GM12891 (cell line): Measurements from ENCODE around the gene ATG13.
"Not testable (repeated sequence)": the region's sequence is repeated elsewhere in the genome, so short reads cannot be mapped to it uniquely, and the experiment has no call there.

Experiments used
- POLR2A ChIP-seq: IDR thresholded peaks from 2 replicates; pipeline ENCODE4 v1.6.1; 2011; ENCODE audit warnings: low read depth, low read length, control low read depth
- TAF1 ChIP-seq: IDR thresholded peaks from 2 replicates; pipeline ENCODE4 v1.6.1; 2011; ENCODE audit warnings: low read depth, low read length, control low read depth

DNA sequence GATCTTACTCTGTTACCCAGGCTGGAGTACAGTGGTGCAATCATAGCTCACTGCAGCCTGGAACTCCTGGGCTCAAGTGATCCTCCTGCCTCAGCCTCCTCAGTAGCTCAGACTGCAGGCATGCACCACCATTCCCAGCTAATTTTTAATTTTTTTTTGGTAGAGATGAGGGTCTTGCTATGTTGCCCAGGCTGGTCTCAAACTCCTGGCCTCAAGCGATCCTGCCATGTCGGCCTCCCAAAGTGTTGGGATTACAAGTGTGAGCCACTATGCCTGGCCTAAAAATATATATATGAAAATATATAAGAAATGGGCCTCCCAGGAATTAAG lies 100.4 kb downstream of the ATG13 start:
- TF ChIP-seq POLR2A, TAF1: not testable (repeated sequence)
